ENCODE results near the gene MAT2A. TPM values are rescaled to one million over a fixed set of nuclear protein-coding genes. Genes with fewer than 3 reads are reported as not detected.

MAT2A gene
- total RNA-seq, 3 donors from 2014 or later (not counting 1 experiment from before 2014, with no cell fraction given) = 116 to 141 (median 135) TPM

DNA sequence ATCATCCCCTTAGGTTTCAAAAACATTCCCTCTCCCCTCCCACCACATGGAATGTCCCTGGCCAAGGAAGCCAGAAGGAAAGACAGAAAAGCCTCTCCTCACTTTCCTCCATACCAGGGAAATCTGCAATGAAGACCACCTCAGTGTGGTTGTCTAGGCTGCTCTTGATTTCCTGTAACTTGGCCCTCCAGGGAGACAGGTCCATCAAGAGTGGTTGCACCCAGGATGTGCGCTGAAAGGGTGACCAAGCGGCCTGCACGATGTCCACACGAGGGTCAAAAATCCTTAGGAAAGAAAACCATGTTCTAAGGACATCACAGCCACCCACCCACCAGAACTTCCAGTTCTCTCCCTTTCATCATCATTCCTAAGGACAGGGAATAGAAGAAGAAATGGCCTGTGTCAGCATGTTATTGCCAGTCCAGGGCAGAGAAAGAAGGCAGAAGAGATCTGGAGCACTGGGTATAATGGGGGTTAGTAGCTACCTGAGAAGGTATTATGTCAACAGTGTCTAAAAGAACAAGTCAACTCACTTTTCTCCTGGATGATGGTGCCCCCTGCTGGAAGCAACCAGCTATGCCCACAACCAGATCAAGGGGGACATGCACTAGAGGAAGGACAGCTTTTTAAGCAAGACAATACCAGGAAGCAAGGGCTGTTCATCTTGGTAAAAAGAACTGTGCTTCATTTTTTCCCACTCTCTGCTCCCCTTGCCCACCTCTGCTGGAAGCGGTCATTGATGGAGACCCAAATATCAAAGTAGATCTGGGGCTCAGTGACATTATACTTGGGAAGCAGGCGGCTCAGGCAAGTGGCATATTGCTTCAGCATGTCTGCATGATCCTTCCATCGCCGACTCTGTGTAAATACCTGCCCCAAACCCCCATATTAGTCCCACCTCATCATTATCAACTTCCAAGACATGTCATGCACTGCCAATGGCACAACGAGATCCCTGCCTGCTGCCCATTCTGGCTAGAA, 13.0 kb downstream of the MAT2A start:
- 77% methylated on average over 9 of the region's 9 CpGs for WGBS (ENCODE audit: insufficient coverage)
- no peaks in the 10 kb centered on the region for H3K27me3 ChIP-seq (ENCODE audit: control insufficient read depth, insufficient read depth, low read length)
- Mint-ChIP-seq H3K27ac (peak overlapping the region in 1 of 2 donors; percentile 29), H3K27me3 (ENCODE audit: low read depth in 2 of 2) (no peaks in the 10 kb centered on the region), H3K4me1 (peaks cover 0 to 9% of the 10 kb centered on the region in 2 donors), H3K36me3 (no peaks in the 10 kb centered on the region), H3K9me3 (no peaks in the 10 kb centered on the region), H3K4me3 (no peak overlapping the region)
- intact Hi-C loops (cut with micrococcal nuclease) = loop anchor here (1.0 kb wide), 2 partner anchors 132 to 160 kb away; no protein-coding TSS in a partner anchor
- TF ChIP-seq CTCF (IDR thresholded peaks at IDR 0.05) = peak; percentile 88
- no peak overlapping the region for H3K27ac ChIP-seq (ENCODE audit: low read length)
- H3K4me1 ChIP-seq (ENCODE audit: control insufficient read depth, insufficient read depth, low read length) = no peaks in the 10 kb centered on the region
- peaks cover 46% of the 10 kb centered on the region for H3K36me3 ChIP-seq (ENCODE audit: control insufficient read depth, insufficient read depth, low read length)
- peak; percentile 81 to 94 for DNase-seq
- peak; percentile 91 to 99 (median 95) for ATAC-seq
- H3K4me3 ChIP-seq (ENCODE audit: low read length) = no peak overlapping the region
- H3K9me3 ChIP-seq (ENCODE audit: control insufficient read depth, insufficient read depth, low read length) = no peaks in the 10 kb centered on the region

- H3K36me3 Mint-ChIP-seq = no peaks in the 10 kb centered on the region
- Histone ChIP-seq H3K36me3 (ENCODE audit: control insufficient read depth, insufficient read depth, low read length) (peaks cover 46% of the 10 kb centered on the region), H3K9me3 (ENCODE audit: control insufficient read depth, insufficient read depth, low read length) (no peaks in the 10 kb centered on the region), H3K27me3 (ENCODE audit: control insufficient read depth, insufficient read depth, low read length) (no peaks in the 10 kb centered on the region), H3K4me1 (ENCODE audit: control insufficient read depth, insufficient read depth, low read length) (no peaks in the 10 kb centered on the region), H3K4me3 (ENCODE audit: low read length) (no peak overlapping the region), H3K27ac (ENCODE audit: low read length) (no peak overlapping the region)
- ATAC-seq (no peak), DNase-seq (no peak)
- no peaks in the 10 kb centered on the region for H3K9me3 Mint-ChIP-seq
- H3K27me3 Mint-ChIP-seq (ENCODE audit: low read depth in 2 of 2) = no peaks in the 10 kb centered on the region
- intact Hi-C loops (cut with micrococcal nuclease) = no loop called here
- no peak for TF ChIP-seq CTCF (IDR thresholded peaks at IDR 0.05)
- WGBS (ENCODE audit: insufficient coverage) = 95% methylated on average over 6 of the region's 6 CpGs
- H3K27ac Mint-ChIP-seq = no peak overlapping the region
- peaks cover 0 to 15% of the 10 kb centered on the region in 2 donors for H3K4me1 Mint-ChIP-seq
- no peak overlapping the region for H3K4me3 Mint-ChIP-seq
These were observed 14.2 kb downstream of the MAT2A start for GRCh38 chr2:85553184-85553583.

DNA sequence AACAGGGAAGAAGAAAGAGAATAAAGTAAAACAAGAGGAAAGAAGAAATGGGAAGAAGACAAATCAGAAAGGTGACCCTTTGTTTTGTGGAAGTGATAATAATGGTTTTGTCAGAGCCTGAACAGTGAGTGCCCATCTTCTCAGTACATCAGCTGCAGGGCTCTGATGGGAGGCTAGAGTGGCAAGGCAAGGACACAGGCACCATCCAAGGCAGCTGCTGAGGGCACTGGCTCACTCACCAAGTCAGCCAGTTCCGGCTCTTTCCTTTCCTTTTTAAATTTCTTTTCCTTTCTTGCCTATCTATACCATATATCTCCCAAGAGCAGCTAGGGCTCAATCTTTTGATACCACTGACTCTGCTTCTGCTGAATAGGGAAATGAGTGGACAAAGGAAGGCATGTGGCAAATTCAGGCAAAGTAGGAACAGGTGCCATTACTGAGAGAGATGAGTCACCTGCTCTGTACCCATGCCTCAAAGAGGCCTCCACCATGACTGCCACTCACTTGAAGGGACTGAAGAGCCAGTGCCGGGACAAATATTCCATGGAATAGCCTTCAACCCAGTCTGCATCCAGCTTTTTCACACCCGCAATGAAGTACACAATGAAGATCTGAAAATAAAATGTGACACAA, 16.1 kb downstream of the MAT2A start:
- DNase-seq (no peak), ATAC-seq (no peak)
- no peaks in the 10 kb centered on the region for H3K27me3 Mint-ChIP-seq (ENCODE audit: low read depth in 2 of 2)
- Histone ChIP-seq H3K4me1 (ENCODE audit: control insufficient read depth, insufficient read depth, low read length) (peaks cover 2% of the 10 kb centered on the region), H3K4me3 (ENCODE audit: low read length) (no peak overlapping the region), H3K36me3 (ENCODE audit: control insufficient read depth, insufficient read depth, low read length) (peaks cover 43% of the 10 kb centered on the region), H3K9me3 (ENCODE audit: control insufficient read depth, insufficient read depth, low read length) (no peaks in the 10 kb centered on the region), H3K27ac (ENCODE audit: low read length) (no peak overlapping the region), H3K27me3 (ENCODE audit: control insufficient read depth, insufficient read depth, low read length) (no peaks in the 10 kb centered on the region)
- intact Hi-C loops (cut with micrococcal nuclease) = no loop called here
- no peak for TF ChIP-seq CTCF (IDR thresholded peaks at IDR 0.05)
- no peaks in the 10 kb centered on the region for H3K36me3 Mint-ChIP-seq
- 90% methylated on average over 3 of the region's 3 CpGs for WGBS (ENCODE audit: insufficient coverage)
- H3K9me3 Mint-ChIP-seq = no peaks in the 10 kb centered on the region
- peaks cover 9 to 22% of the 10 kb centered on the region in 2 donors for H3K4me1 Mint-ChIP-seq
- no peak overlapping the region for H3K4me3 Mint-ChIP-seq
- H3K27ac Mint-ChIP-seq = no peak overlapping the region

Data from natural killer cell (primary cell).